Measurements from ENCODE around the gene ALAS2. TPM values are rescaled to one million over a fixed set of nuclear protein-coding genes. Genes with fewer than 3 reads are reported as not detected.
A peak's percentile ranks its signal among the peaks of the same experiment; 100 is the strongest.

ALAS2 gene
- total and polyA plus RNA-seq, 4 donors: 0.21 to 1,807 TPM; not detected in 2

GRCh38 chrX:55007656-55008055, 23.1 kb downstream of the ALAS2 start:
- peak; percentile 80 for TF ChIP-seq MAX (IDR thresholded peaks at IDR 0.05)
- TF ChIP-seq RXRA (IDR thresholded peaks at IDR 0.05): peak; percentile 79 to 88
- peak; percentile 89 to 94 for TF ChIP-seq HNF4A (conservative IDR thresholded peaks at IDR 0.05)
- peak; percentile 41 for TF ChIP-seq YY1 (IDR thresholded peaks at IDR 0.05)
- TF ChIP-seq EGR1 (IDR thresholded peaks at IDR 0.05; ENCODE audit: low read depth in 2 of 2): peak; percentile 15 to 25
- peak; percentile 85 to 87 for TF ChIP-seq JUND (IDR thresholded peaks at IDR 0.05)
- TF ChIP-seq CTCF (IDR thresholded peaks at IDR 0.05; ENCODE audit: low read depth, low read length, missing input control): no peak
- peak; percentile 12 for TF ChIP-seq REST (IDR thresholded peaks at IDR 0.05)
- TF ChIP-seq HNF4G (IDR thresholded peaks at IDR 0.05): peak; percentile 76
- TF ChIP-seq ATF3 (IDR thresholded peaks at IDR 0.05): peak; percentile 90
- TF ChIP-seq RAD21 (IDR thresholded peaks at IDR 0.05): peak in 1 of 2 donors; percentile 45
- peak; percentile 95 for TF ChIP-seq SP1 (IDR thresholded peaks at IDR 0.05)
- TF ChIP-seq ZBTB33 (IDR thresholded peaks at IDR 0.05): no peak
- peak in 1 of 2 donors; percentile 53 for TF ChIP-seq GABPA (IDR thresholded peaks at IDR 0.05 in 1 of 2, conservative IDR thresholded peaks at IDR 0.05 in 1 of 2)
- no peak for TF ChIP-seq FOXA1 (IDR thresholded peaks at IDR 0.05)
- Histone ChIP-seq H3K27ac (ENCODE audit: low read depth in 1 of 2, low read length in 2 of 2) (peak overlapping the region; percentile 80 to 93), H3K9me3 (ENCODE audit: control insufficient read depth in 4 of 4, low read length in 3 of 4) (no peaks in the 10 kb centered on the region), H3K36me3 (ENCODE audit: control insufficient read depth in 4 of 4, insufficient read depth in 3 of 4, low read depth in 1 of 4, low read length in 3 of 4) (peaks cover 3 to 13% (median 3%) of the 10 kb centered on the region in 4 donors), H3K4me1 (ENCODE audit: control insufficient read depth in 4 of 4, insufficient read depth in 4 of 4, low read length in 3 of 4) (peaks cover 20 to 27% (median 25%) of the 10 kb centered on the region in 4 donors), H3K27me3 (ENCODE audit: control insufficient read depth in 4 of 4, insufficient read depth in 4 of 4, low read length in 3 of 4) (no peaks in the 10 kb centered on the region), H3K4me3 (ENCODE audit: low read depth in 1 of 3, low read length in 3 of 3) (no peak overlapping the region), H3K9ac (ENCODE audit: low read depth in 1 of 2, low read length in 2 of 2) (no peak overlapping the region)
- WGBS: 29% methylated on average over 6 of the region's 6 CpGs
- no peak for DNase-seq (ENCODE audit: low spot score)
